Esophagus squamous epithelium (tissue), 4 donors: ENCODE measurements around the gene NLGN4X.

Experiments
- POLR2A ChIP-seq, 4 donors: fragments of 450-650 bp; IDR thresholded peaks; one replicate each; pipeline ENCODE4 v1.6.1; 2017; ENCODE audit warnings: antibody characterized with exemption in 4 of 4, mild to moderate bottlenecking in 4 of 4, moderate library complexity in 3 of 4
- TF ChIP-seq, protein P1 (sequence below), 6 experiments: fragments of 450-650 bp in 4 of 6; fragments of 200-600 bp in 2 of 6; sonication (generic) in 2 of 6; IDR thresholded peaks; one replicate each; pipeline ENCODE4 v1.5.1; 2016 to 2019; ENCODE audit warnings: antibody characterized with exemption in 6 of 6, mild to moderate bottlenecking in 4 of 6, moderate library complexity in 4 of 6

DNA sequence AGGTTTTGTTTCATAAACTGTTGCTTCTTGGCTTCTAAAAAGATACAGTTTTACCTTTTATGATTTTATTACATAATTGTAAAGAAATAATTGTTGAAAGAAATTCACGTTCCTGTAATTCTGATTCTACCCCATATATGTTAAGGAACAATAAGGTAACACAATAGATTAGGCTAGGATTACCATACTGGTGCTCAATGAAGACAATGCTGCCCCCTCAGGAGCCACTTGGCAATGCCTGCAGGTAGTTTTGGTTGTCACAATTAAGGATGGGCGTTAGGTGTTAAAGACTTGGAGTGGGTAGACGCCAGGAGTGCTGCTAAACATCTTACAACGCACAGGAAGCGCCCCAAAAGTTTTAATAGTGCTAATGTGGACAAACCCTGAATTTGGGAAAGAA is 133.2 kb downstream of the NLGN4X start:
- TF ChIP-seq, protein P1, sequence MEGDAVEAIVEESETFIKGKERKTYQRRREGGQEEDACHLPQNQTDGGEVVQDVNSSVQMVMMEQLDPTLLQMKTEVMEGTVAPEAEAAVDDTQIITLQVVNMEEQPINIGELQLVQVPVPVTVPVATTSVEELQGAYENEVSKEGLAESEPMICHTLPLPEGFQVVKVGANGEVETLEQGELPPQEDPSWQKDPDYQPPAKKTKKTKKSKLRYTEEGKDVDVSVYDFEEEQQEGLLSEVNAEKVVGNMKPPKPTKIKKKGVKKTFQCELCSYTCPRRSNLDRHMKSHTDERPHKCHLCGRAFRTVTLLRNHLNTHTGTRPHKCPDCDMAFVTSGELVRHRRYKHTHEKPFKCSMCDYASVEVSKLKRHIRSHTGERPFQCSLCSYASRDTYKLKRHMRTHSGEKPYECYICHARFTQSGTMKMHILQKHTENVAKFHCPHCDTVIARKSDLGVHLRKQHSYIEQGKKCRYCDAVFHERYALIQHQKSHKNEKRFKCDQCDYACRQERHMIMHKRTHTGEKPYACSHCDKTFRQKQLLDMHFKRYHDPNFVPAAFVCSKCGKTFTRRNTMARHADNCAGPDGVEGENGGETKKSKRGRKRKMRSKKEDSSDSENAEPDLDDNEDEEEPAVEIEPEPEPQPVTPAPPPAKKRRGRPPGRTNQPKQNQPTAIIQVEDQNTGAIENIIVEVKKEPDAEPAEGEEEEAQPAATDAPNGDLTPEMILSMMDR (IDR thresholded peaks at IDR 0.05) = no peak
- no peak for TF ChIP-seq POLR2A (IDR thresholded peaks at IDR 0.05)
